ENCODE results near the gene CCDC60. TPM values are rescaled to one million over a fixed set of nuclear protein-coding genes. Genes with fewer than 3 reads are reported as not detected.

The CCDC60 gene
- total and polyA plus RNA-seq, 10 of the 15 experiments (the other 5 are each of a cell fraction or from before 2014, with no cell fraction given) = 0.19 TPM; not detected in 9

DNA sequence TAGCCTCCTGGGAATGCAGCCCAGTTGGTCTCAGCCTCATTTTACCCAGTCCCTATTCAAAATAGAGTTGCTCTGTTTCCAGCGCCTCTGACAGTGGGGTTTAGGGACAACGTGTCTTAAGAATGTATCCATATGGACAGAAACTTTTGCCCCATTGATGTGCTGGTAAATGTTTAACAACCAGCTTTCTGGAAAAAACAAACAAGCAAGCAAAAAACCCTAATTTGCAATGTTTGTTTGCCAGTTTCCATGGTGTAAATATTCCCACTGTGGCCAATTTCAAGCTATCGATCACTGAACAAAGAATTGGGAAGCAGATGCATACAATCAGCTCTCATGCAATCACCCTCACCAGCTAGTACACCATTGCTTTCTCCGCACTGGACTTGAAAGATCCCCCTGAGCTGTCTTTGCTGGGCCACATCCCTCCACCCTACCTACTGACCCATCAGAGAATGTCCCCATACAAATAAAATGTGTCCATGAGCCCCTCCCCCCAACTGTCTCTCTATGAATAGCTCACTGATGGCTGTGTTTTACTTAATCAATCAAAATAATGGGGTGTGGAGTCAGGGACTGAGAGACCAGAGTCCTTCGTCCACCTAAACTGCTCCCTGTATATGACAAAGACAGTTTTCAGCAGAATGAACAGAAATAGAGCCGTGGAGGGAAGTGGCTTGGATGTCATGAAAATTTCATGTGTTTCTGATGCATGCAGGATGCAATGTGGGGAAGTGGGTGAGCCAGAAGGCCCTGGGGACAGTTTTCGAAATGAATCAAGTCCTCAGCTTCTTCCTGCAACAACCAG lies 40.8 kb downstream of the CCDC60 start:
- FAIRE-seq (peak; percentile 74), ATAC-seq (no peak; the same call in 2 of the 3 replicates), DNase-seq (ENCODE audit: low read depth, low spot score) (peak; percentile 47)
- 39% methylated on average over 7 of the region's 7 CpGs for WGBS (ENCODE audit: insufficient coverage, insufficient replicate concordance, low lambda C conversion rate, missing lambda C conversion rate)
- no peaks in the 10 kb centered on the region for H4K20me1 ChIP-seq (ENCODE audit: control insufficient read depth, insufficient read depth)
- H3K9me3 ChIP-seq (replicated peaks; ENCODE audit: control insufficient read depth, insufficient read depth, low read length) = no peaks in the 10 kb centered on the region
- ChIA-PET RAD21 (ENCODE audit: unreplicated experiment) (no interaction called here), SMC1A (ENCODE audit: uncharacterized antibody, unreplicated experiment) (no interaction called here), POLR2A (no interaction called here), CTCF (interaction anchor here (0.9 kb wide), 1 partner anchor 13 kb away, joined by 3 read pairs; no protein-coding TSS in a partner anchor)
- BruUV-seq (replicated peaks) = no TSS peak
- no peak overlapping the region for H3K4me3 ChIP-seq
- in situ Hi-C loops (cut with MboI) = no loop called here
- no peaks in the 10 kb centered on the region for H3K27me3 ChIP-seq (replicated peaks in 1 of 2; ENCODE audit: control insufficient read depth in 2 of 2, insufficient read depth in 2 of 2, low read length in 1 of 2)
- H2AFZ ChIP-seq (ENCODE audit: control insufficient read depth, low read depth, low read length) = no peak overlapping the region; the same call in 1 of the 2 replicates
- 0 out of 2 replicates have a peak overlapping the region, but pooled peaks have one; percentile 4 for H3K27ac ChIP-seq (ENCODE audit: control insufficient read depth, insufficient read depth)
- H3K4me1 ChIP-seq (ENCODE audit: control insufficient read depth, insufficient read depth, low read length) = peaks cover 8% of the 10 kb centered on the region; the same call in 1 of the 2 replicates
- H3K4me2 ChIP-seq (ENCODE audit: control insufficient read depth, insufficient read depth) = peak overlapping the region; percentile 77
- intact Hi-C loops (cut with micrococcal nuclease; ENCODE audit: unreplicated experiment) = no loop called here
- no peaks in the 10 kb centered on the region for H3K36me3 ChIP-seq (ENCODE audit: control insufficient read depth in 2 of 2, insufficient read depth in 2 of 2, low read length in 1 of 2)
- H3K9ac ChIP-seq (ENCODE audit: control insufficient read depth, insufficient read depth, low read length) = no peak overlapping the region
- H3K79me2 ChIP-seq (ENCODE audit: control insufficient read depth, insufficient read depth, low read length) = no peaks in the 10 kb centered on the region
- TF ChIP-seq FOXK2 (IDR thresholded peaks at IDR 0.05) (no peak), BACH1 (IDR thresholded peaks at IDR 0.05; ENCODE audit: borderline replicate concordance) (no peak), E2F8 (IDR thresholded peaks at IDR 0.05; ENCODE audit: low read depth, partially characterized antibody) (no peak), EGR1 (IDR thresholded peaks at IDR 0.05; ENCODE audit: borderline replicate concordance in 1 of 2, low read depth in 2 of 2, low read length in 2 of 2) (no peak), NFYA (IDR thresholded peaks at IDR 0.05; ENCODE audit: borderline replicate concordance, low read depth, low read length) (no peak), ZBTB40 (IDR thresholded peaks at IDR 0.05; ENCODE audit: borderline replicate concordance) (no peak), RUNX3 (IDR thresholded peaks at IDR 0.05; ENCODE audit: low read length) (peak; percentile 15; the same call in 1 of the 2 replicates), RELA (IDR thresholded peaks at IDR 0.05; ENCODE audit: borderline replicate concordance, partially characterized antibody) (no peak), GABPA (IDR thresholded peaks at IDR 0.05; ENCODE audit: low read depth) (no peak), ATF7 (IDR thresholded peaks at IDR 0.05; ENCODE audit: low read depth) (no peak), CREB1 (IDR thresholded peaks at IDR 0.05; ENCODE audit: low read depth) (no peak)
- TF ChIP-seq, protein P1, sequence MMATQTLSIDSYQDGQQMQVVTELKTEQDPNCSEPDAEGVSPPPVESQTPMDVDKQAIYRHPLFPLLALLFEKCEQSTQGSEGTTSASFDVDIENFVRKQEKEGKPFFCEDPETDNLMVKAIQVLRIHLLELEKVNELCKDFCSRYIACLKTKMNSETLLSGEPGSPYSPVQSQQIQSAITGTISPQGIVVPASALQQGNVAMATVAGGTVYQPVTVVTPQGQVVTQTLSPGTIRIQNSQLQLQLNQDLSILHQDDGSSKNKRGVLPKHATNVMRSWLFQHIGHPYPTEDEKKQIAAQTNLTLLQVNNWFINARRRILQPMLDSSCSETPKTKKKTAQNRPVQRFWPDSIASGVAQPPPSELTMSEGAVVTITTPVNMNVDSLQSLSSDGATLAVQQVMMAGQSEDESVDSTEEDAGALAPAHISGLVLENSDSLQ (IDR thresholded peaks at IDR 0.05) = no peak

Measured in GM12878 (cell line).